GM21515 (cell line): Measurements from ENCODE around the gene FAT2.

Experiments used
- ATAC-seq: cut with Tn5 transposase; IDR thresholded peaks from one replicate; pipeline ENCODE4 v1.9.1; 2021; ENCODE audit not compliant: unreplicated experiment

FAT2 gene

DNA sequence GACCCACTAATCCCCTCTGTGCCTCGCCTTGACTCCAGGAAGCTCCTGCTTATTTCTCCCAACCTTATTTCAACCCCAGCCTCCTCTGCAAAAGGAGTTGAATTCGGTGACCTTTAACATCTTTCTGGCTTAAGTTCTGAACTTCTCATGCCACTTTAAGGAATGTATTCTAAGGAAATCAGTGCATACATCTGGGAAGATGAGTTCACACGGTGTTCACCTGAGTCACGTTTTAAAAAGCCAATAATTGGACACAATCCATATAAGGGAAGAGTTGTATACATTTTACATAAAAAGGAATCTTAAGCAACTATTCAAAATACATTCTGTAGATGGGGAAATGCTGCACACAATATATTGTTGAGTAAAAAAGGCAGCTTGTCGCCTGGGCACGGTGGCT lies 33.2 kb downstream of the FAT2 start:
- ATAC-seq = no peak

DNA sequence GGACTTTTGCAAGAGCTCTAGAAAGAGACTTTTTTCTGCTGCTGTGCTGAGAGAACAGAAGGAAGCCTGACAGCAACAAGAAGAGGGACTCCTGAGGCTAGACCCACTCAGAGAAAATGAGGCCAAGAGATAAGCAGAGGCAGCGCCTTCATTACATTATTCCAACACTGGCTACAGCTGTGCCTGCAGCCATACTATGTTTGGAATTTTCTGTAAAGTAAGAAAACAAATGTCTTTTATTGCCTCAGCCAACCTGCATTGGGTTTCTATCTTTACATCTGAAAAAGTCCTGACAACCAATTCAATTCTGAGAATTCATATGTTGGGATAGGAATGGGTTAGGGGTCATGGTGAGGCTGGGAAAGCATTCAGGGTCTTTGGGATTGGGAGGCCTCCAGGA lies 33.7 kb downstream of the FAT2 start:
- no peak for ATAC-seq

DNA sequence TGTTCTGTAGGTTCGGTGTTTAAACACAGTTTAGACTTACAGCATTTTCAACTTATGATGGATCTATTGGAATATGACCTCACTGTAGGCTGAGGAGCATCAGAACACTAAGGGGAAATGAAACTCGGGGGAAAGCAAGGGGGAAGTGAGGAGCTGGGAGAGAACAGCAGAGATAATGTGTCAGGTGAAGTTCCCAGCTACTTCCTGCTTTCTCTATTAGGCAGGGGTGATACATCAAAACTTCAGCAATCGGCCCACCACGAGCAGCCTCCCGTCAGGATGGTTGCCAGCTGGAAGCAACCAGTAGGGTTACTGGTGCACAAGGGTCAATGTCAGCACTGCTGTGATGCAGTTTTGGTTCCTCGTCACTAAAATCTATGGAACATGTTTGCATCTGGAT lies 34.3 kb downstream of the FAT2 start:
- no peak for ATAC-seq

GRCh38 chr5:151555760-151556576 lies 35.2 kb downstream of the FAT2 start:
- ATAC-seq = no peak

- no peak for ATAC-seq
These were observed 37.4 kb downstream of the FAT2 start for GRCh38 chr5:151553695-151554094.

DNA sequence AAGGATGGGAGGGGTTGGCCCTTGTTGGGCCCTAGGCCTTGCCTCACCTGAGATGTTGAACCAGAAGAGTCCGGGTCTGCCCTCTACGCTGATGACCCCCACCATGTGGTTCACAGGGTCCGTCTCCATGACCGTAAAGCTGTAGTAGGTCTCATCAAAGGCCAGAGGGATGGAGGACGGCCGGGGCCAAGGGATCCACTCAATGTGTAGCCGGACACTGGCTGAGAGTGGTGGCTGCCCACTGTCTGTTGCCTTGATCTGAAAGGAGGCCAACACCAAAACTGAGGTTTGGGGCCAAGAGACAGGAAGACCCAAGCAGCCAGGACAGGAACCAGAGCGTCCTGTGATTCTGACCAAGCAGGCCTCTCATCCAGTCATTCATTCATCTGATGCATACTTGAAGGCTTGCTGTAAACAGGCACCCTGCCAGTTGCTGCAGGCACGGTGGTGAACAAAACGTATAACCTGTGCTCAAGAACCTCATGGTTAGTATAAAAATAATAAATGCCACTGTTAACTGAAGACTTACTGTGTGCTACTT lies 37.9 kb downstream of the FAT2 start:
- ATAC-seq = no peak

DNA sequence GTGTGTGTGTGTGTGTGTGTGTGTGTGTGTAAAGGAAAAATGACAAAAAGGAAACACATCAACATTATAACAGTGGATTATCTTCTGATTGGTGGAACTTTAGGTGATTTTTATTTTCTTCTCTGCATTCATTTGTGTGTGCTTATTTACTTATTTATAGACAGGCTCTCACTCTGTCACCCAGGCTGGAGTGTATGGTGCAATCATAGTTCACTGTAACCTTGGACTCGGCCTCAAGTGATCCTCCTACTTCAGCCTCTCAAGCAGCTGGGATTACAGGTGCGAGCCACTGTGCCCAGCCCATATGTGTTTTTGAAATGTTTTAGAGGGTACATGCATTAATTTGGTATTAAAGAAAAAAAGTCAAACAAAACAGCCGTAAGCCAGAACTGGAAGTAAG lies 39.1 kb downstream of the FAT2 start:
- no peak for ATAC-seq

- ATAC-seq = no peak
These were observed 41.0 kb downstream of the FAT2 start for GRCh38 chr5:151550146-151550545.

DNA sequence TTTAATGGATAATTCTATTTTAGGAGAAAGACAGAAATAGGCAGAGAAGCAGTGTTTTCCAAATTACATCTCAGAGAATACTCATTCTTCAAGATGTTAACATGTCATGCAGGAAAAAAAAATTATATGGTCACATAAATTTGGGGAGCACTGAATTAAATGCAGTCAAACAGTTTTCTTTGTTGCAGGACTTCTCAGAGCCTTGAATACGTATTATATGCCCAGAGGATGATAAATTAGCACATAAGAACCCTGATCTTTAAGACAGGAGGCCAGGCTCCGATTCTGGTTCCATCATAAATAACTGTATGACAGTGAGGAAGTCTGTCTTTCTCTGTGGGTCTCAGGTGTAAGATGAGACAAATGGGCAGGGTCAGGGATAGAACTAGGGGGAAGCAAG lies 41.4 kb downstream of the FAT2 start:
- no peak for ATAC-seq

GRCh38 chr5:151547364-151547763 lies 43.8 kb downstream of the FAT2 start:
- ATAC-seq = no peak

DNA sequence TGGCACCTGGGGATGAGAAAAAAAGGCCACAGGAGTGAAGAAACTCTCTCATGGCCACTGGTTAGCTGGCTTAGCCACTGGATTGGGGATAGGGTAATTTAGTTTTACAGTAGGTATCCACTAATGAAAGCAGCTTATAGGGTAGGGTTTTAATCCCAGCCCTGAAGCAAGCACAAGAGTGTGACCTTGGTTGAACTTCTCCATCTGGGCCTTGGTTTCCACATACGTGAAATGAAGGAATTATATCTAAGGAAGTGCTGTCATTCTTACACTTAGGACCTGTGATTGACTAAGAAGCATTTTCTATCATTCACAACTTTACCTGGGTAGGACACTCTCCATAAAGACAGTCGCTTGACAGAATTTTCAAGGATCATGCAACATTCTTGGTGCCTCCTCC lies 49.6 kb downstream of the FAT2 start:
- ATAC-seq = no peak
